ENCODE data around the gene ISM2.

The ISM2 gene

GRCh38 chr14:77478029-77478428 is 20.6 kb downstream of the ISM2 start:
- H3K4me3 ChIP-seq (ENCODE audit: low read depth, low read length), result no peak overlapping the region
- no peaks in the 10 kb centered on the region for H3K9me3 ChIP-seq (ENCODE audit: severe bottlenecking)
- TF ChIP-seq CTCF (IDR thresholded peaks at IDR 0.05; ENCODE audit: low read depth, low read length), result no peak
- no peak for DNase-seq
- H3K27ac ChIP-seq, result no peak overlapping the region
- H3K27me3 ChIP-seq (ENCODE audit: insufficient read depth, low read depth, severe bottlenecking), result no peaks in the 10 kb centered on the region
- no peaks in the 10 kb centered on the region for H3K36me3 ChIP-seq

- no peaks in the 10 kb centered on the region for H3K9me3 ChIP-seq (ENCODE audit: severe bottlenecking)
Measured at GRCh38 chr14:77475432-77476115, 23.0 kb downstream of the ISM2 start.

GRCh38 chr14:77474479-77475177 is 24.0 kb downstream of the ISM2 start:
- no peak for TF ChIP-seq CTCF (IDR thresholded peaks at IDR 0.05; ENCODE audit: low read depth, low read length)
- H3K4me3 ChIP-seq (ENCODE audit: low read depth, low read length), result no peak overlapping the region
- H3K9me3 ChIP-seq (ENCODE audit: severe bottlenecking), result no peaks in the 10 kb centered on the region
- H3K27ac ChIP-seq, result no peak overlapping the region
- DNase-seq, result no peak
- peaks cover 3% of the 10 kb centered on the region for H3K36me3 ChIP-seq
- H3K27me3 ChIP-seq (ENCODE audit: insufficient read depth, low read depth, severe bottlenecking), result no peaks in the 10 kb centered on the region

More at GRCh38 chr14:77475432-77476115, 23.0 kb downstream of the ISM2 start:
- Histone ChIP-seq H3K27me3 (ENCODE audit: insufficient read depth, low read depth, severe bottlenecking) (no peaks in the 10 kb centered on the region), H3K36me3 (no peaks in the 10 kb centered on the region), H3K4me3 (ENCODE audit: low read depth, low read length) (no peak overlapping the region), H3K27ac (no peak overlapping the region)
- no peak for DNase-seq
- no peak for TF ChIP-seq CTCF (IDR thresholded peaks at IDR 0.05; ENCODE audit: low read depth, low read length)

GRCh38 chr14:77473921-77474320 is 24.7 kb downstream of the ISM2 start:
- no peak overlapping the region for H3K4me3 ChIP-seq (ENCODE audit: low read depth, low read length)
- no peak for DNase-seq
- H3K36me3 ChIP-seq, result peaks cover 10% of the 10 kb centered on the region
- H3K27me3 ChIP-seq (ENCODE audit: insufficient read depth, low read depth, severe bottlenecking), result no peaks in the 10 kb centered on the region
- no peak for TF ChIP-seq CTCF (IDR thresholded peaks at IDR 0.05; ENCODE audit: low read depth, low read length)
- no peaks in the 10 kb centered on the region for H3K9me3 ChIP-seq (ENCODE audit: severe bottlenecking)
- H3K27ac ChIP-seq, result no peak overlapping the region

GRCh38 chr14:77470224-77470870 is 28.3 kb downstream of the ISM2 start:
- peaks cover 39% of the 10 kb centered on the region for H3K36me3 ChIP-seq
- no peak for TF ChIP-seq CTCF (IDR thresholded peaks at IDR 0.05; ENCODE audit: low read depth, low read length)
- H3K27me3 ChIP-seq (ENCODE audit: insufficient read depth, low read depth, severe bottlenecking), result no peaks in the 10 kb centered on the region
- DNase-seq, result no peak
- no peak overlapping the region for H3K27ac ChIP-seq
- H3K9me3 ChIP-seq (ENCODE audit: severe bottlenecking), result no peaks in the 10 kb centered on the region
- no peak overlapping the region for H3K4me3 ChIP-seq (ENCODE audit: low read depth, low read length)

Measured in WERI-Rb-1 (cell line).